GM18507 (cell line): Measurements from ENCODE around the gene ASH1L.
"Not testable (repeated sequence)": the region's sequence is repeated elsewhere in the genome, so short reads cannot be mapped to it uniquely, and the experiment has no call there.

Experiments used
- DNase-seq: peaks from one replicate; pipeline ENCODE4 v3.0.0; 2011; ENCODE audit warnings: low read depth; ENCODE audit not compliant: insufficient read length; ENCODE audit errors: extremely low spot score
- FAIRE-seq: peaks from 2 replicates; lab custom pipeline; 2011; peaks lifted over from hg19 to GRCh38; lab: Jason Lieb, UNC

Gene ASH1L

DNA sequence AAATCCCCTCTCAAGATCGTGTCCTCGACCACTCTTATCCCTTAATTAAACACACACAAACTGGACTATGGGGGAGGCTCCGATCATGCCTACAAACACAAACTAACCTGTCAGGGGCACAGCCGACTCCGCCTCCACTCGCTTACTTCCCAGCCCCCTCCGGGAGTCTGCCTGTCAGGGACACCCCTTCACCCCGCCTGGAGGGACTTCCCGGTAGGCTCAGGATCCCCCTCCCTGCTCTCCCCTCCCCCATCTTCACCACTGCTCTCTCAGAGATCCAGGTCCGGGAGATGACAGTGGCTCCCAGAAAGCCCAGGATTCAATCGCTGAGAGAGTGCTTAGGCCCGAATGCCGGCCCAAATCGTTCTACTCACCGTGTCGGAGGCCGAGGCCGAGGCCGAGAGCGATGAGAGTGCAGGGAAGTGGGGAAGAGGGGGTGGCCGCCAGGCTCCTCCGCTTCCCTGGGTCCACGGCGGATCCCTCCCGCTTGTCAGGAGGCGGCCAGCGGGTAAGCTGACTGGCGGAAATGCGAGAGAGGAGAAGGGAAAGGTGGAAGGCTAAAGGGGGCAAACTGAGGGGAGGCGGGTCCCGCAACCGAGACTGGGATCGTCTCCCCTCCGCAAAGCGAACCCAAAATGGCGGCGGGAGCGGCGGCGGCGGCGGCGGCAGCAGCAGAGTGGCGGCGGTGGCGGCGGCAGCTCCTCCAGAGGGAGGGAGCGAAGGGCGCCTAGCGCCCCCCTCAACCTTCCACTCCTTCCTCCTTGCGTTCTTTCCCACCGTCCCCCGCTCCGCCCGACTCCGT lies 623 bp downstream of the ASH1L start:
- not testable (repeated sequence) for DNase-seq
- peak; percentile 68 for FAIRE-seq

DNA sequence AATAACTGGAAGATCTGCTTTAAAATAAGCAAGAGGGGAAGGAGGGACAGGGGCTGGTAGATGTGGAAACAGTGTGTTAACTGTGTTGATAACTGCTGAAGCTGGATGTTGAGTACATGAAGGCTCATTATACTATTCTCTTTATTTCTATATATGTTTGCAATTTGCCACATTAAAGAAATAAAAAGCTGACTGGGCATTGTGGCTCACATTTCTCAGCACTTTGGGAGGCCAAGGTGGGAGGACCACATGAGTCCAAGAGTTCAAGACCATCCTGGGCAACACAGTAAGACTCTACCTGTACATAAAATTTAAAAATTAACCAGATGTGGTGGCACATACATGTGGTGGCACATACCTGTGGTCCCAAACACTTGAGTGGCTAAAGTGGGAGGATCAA lies 6.7 kb downstream of the ASH1L start:
- no peak for DNase-seq
- FAIRE-seq: no peak

DNA sequence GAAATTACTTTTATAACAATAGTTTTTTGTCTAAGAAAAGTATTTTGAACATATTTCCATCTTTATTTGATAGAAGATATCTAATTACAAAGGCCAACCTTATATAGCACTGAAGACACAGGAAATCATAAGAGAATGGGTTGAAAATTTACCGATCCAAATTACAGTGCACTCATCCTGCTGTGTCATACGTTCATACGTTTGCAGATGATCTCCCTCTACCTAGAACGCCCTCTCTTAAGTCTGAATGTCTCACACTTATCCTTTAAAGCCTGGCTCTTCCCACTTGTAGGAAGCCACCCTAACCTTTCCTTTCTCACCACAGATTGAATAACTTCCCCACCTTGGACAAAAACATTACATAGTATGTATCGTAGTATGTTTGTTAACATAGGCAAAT lies 9.3 kb downstream of the ASH1L start:
- no peak for FAIRE-seq
- DNase-seq: no peak

DNA sequence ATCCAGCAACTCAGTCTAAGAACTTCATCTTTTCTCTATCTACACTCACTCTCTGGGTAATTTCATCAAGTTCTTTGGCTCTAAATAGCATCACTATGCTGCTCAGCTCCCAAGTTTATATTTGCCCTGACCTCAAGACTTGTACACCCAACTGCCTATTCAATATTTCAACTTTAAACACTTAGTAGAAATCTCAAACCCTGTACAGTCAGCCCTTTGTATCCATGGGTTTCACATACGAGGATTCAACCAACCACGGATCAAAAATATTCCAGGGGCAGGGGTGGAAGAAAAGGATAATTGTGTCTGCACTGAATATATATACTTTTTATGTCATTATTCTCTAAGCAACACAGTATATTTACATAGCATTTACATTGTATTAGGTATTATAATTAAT lies 13.9 kb downstream of the ASH1L start:
- no peak for FAIRE-seq
- no peak for DNase-seq

DNA sequence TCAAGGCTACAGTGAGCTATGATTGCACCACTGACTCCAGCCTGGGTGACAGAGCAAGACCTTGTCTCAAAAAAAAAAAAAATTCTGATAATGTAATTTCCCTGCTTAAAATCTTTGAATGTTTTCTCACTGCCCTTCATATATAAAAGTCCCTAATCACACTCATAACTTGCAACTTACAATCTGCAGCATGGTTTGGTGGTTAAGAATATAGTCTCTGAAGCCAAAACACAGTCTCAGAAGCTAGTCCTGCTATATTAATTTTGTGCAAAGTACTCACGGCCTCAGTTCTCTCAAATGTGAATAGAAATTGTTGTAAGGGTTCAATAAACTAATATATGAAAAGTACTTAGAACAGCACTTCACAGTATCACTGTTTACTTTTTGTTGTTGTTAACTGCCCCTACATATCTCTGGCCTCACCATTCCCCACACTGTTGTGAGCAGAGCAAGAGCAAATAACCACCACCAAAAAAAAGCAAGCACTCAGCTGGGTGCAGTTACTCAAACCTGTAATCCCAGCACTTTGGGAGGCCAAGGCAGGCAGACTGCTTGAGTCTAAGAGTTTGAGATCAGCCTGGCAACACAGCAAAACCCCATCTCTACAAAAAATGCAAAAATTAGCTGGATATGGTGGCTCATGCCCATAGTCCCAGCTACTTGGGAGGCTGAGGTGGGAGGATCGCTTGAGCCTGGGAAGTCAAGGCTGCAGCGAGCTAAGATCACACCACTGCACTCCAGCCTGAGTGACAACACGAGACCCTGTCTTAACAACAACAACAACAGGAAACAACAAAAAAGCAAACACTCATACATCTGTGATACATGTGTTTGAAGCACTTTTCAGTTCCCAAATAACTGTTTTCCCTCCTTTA lies 22.4 kb downstream of the ASH1L start:
- FAIRE-seq (no peak), DNase-seq (no peak)

DNA sequence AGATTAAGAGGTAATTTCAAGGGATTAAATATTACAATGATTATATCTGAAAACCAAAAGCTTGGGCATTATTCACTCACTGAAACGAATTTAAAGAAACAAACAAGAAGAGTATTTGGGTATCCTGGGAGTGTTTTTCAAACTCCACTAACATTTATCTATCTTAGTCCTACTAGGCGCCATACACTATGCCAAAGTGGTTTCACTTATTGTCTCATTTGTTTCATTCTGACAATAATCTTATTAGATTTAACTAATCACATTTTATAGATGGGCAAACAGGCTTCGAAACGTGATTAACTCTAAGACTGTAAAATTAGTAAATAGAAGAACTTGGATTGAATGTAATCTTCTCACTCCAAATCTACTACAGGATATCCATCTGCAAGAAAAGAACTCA lies 25.4 kb downstream of the ASH1L start:
- DNase-seq (no peak), FAIRE-seq (no peak)

DNA sequence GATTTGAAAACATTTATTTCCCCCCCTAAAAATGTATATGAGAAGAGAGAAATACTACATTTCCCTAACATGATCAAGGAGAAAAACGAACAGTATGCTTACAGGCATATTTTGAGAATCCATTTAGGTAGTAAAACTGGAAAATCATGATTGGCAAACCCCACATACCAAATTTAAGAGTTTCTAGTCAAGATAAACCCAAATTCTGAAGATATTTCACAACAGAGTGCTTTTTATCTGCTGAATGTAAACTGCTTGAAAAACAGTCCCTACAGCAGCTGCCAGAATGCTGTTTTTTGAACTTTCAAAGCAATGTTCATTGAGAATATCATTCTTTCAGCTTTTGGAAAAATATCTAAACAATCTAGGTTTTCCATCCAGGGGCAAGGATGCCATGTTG lies 31.0 kb downstream of the ASH1L start:
- FAIRE-seq (no peak), DNase-seq (no peak)

DNA sequence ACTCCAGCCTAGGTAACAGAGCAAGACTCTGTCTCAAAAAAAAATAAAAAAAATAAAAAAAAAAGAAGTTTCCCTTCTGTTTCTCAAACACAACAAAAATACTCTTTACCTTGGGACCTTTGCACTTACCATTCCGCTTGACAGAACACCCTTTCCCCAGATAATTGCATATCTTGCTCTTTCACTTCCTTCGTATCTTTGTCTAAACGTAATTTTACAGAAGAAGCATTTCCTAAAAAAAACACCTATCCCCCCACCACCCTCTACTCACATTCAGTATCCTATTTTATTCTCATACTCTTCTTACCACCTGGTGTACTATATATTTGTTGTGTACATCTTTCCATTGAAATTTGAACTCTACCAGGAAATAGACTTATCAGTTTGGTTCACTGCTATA lies 32.7 kb downstream of the ASH1L start:
- DNase-seq: no peak
- peak; percentile 84 for FAIRE-seq

DNA sequence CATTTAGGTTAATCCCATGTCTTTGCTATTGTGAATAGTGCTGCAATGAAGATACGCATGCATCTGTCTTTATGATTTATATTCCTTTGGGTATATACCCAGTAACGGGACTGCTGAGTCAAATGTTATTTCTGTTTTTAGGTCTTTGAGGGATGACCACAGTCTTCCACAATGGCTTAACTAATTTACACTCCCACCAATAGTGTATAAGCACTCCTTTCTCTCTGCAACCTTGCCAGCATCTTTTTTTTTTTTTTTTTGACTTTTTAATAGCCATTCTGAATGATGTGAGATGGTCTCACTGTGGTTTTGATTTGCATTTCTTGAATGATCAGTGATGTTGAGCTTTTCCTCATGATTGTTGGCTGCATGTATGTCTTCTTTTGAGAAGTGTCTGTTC lies 33.5 kb downstream of the ASH1L start:
- FAIRE-seq: peak; percentile 78
- DNase-seq: no peak

DNA sequence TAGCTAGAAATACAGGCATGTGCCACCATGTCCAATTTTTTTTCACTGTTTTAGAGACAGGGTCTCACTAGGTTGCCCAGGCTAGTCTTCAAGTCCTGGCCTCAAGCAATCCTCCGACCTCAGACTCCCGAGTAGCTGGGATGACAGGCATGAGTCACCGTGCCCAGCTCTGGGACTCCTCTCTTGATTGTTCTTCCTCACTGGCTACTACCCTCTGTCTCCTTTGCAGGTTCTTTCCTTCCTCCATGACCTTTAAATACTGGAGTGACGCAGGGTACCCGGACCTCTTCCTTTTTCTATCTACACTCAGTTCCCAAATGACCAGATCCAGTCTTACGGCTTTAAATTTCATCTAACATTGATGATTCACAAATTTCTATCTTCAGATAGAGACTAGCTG lies 34.9 kb downstream of the ASH1L start:
- DNase-seq: no peak
- FAIRE-seq: no peak

DNA sequence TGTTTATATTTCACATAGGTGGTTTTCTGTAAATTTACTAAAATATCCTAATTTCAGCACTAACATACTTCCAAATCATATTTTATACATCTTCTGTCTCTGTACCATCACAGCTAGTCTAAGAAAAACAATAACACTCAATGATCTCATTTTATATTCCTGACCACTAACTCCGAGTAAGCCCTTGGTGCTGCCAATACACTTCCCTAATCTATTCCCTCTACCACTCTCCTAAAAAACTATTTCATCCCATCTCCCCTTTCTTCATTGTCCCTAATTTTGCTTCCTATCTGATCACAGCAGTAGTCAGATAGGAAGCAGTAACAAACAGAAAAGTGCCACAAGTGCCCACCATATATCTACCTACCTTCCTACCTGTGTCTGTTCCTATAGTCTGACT lies 36.2 kb downstream of the ASH1L start:
- DNase-seq (no peak), FAIRE-seq (no peak)

DNA sequence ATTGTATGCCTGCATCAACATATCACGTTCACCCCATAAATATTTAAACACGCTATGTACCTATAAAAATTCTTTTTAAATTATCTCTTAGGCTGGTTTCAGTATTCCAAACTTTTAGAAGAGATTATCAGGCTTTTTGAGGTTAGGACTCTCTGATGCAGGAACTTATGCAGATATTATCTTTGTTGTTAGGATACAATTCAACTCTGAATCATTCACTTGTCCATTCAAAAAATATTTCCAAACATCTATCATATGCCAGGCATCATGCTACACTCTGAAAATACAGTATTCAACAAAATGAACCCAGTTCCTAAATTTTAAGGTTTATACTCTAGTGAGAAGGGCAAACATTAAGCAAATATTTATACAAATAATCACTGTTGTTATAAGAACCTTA lies 40.5 kb downstream of the ASH1L start:
- FAIRE-seq (no peak), DNase-seq (no peak)

DNA sequence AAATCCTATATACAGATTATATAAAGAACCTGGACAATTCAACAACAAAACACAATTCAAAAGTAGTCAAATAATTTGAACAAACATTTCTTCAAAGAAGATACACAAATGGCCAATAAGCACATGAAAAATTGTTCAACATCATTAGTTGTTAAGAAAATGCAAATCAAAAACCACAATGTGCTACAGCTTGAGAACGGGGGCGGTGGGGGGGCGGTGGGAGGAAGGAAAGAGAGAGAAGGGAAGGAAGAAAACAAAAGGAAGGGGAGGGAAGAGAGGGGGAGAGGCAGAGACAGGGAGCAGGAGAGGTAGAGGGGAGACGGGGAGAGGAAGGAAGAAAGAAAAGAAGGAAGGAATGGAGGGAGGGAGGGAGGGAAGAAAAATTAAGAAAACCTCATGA lies 44.1 kb downstream of the ASH1L start:
- no peak for DNase-seq
- no peak for FAIRE-seq

DNA sequence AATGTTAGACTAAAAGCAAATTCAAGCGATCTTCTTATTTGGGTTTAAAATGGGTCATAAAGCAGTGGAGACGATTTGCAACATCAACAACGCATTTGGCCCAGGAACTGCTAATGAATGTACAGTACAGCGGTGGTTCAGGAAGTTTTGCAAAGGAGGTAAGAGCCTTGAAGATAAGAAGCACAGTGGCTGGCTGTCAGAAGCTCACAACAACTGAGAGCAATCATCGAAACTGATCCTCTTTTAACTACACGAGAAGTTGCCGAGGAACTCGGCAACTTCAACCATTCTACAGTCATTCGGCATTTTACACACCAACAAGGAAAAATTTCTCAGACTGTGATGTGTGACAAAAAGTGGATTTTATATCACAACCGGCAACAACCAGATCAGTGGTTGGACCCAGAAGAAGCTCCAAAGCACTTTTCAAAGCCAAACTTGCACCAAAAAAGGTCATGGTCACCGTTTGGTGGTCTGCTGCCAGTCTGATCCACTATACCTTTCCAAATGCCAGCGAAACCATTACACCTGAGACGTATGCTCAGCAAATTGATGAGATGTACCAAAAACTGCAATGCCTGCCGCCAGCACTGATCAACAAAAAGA lies 47.9 kb downstream of the ASH1L start:
- DNase-seq (no peak), FAIRE-seq (no peak)

DNA sequence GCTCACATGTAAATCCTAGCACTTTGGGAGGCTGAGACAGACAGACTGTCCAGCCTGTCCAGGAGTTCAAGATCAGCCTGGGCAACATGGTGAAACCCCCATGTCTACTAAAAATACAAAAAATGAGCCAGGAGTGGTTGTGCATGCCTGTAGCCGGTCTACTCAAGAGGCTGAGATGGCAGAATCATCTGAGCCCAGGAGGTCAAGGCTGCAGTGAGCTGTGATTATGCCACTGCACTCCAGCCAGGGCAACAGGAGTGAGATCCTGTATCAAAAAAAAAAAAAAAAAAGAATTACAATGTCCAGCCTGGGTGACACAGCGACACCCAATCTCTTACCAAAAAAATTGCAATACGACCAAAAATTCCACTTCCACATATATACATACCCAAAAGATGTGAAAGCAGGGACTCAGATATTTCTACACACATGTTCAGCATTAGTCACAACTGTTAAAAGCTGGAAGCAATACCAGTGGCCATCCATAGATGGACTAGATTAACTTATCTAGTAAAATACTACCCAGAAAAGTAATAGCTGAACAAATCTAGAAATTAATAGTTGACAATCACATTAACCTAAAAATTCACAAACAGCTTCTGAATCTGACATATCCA lies 49.2 kb downstream of the ASH1L start:
- FAIRE-seq (no peak), DNase-seq (no peak)

DNA sequence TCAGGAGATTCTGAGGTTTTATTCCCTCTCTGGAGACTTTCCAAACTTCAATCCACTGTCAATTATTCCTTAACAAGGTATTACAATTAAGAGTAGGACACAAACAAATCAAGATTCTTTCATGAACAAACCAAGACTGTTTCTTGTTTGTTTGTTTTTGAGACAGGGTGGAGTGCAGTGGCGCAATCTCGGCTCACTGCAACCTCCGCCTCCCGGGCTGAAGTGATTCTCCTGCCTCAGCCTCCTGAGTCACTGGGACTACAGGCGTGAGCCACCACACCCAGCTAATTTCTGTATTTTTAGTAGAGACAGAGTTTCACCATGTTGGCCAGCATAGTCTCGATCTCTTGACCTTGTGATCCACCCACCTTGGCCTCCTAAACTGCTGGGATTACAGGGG lies 51.2 kb downstream of the ASH1L start:
- not testable (repeated sequence) for FAIRE-seq, DNase-seq

DNA sequence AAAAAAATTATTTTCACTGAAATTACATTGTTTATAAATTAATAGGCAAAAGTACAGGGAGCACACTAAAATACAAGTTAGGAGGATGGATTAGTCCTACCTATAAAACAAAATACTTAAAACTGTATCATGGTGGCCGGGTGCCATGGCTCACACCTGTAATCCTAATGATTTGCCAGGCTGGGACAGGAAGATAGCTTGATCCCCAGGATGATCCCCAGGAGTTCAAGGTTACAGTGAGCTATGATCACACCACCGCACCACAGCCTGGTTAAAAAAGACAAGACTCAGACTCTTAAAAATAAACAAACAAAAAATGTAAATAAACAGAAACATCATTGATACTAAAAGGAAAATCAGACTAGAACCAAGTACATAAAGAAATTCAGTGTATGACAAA lies 53.5 kb downstream of the ASH1L start:
- DNase-seq: no peak
- no peak for FAIRE-seq

DNA sequence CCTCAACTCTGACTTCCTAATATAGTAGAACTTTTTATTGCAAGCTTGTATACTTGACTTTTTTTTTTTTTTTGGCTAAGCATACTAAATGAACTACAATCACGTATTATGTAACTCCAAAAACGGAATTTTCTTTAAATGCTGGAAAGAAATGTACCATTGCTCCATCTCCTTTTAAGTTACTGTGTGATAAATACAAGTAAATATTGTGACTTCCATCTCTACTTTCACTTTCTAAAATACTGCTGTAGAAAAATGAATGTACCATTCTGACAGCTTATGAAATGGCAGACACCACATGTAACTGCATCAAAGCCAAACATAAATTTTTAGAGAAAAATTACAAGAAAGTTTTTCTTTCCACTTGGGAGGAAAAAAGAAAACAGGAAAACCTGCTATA lies 54.7 kb downstream of the ASH1L start:
- FAIRE-seq: no peak
- DNase-seq: no peak

DNA sequence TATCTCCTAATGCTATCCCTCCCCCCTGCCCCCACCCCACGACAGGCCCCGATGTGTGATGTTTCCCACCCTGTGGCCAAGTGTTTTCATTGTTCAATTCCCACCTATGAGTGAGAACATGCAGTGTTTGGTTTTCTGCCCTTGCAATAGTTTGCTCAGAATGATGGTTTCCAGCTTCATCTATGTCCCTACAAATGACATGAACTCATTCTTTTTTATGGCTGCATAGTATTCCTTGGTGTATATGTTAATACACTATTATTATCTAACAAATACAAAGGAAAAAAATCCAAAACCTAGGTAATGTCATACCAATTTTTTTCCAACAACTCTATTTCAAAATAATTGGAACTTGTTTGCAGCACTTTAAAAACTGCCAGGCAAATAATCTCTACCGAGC lies 56.6 kb downstream of the ASH1L start:
- DNase-seq, FAIRE-seq: not testable (repeated sequence)

DNA sequence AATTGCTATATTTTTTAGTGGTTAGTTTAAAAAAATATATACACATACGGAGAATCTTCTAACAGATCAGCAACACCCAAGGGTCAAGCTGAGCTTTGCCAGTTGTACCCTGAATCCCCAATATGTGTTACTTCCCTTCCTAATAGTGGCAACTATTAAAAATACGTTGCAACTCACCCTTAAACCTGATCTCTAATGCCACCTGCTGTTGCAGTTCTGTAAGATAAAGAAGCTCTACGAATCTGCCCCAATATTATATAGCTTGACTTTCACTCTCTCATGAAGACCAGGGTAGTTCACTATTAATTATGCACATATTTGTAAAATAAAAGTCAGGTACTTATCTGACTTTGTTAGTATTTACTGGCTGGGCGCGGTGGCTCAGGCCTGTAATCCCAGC lies 58.4 kb downstream of the ASH1L start:
- no peak for FAIRE-seq
- DNase-seq: no peak
